SK-N-SH (cell line): ENCODE data around the gene MTMR8.

Experiments used
- CTCF ChIP-seq: fragments of 200-600 bp; sonication (generic); IDR thresholded peaks from 2 replicates; pipeline ENCODE4 v1.6.1; 2017; ENCODE audit warnings: antibody characterized with exemption, mild to moderate bottlenecking, moderate library complexity
- EP300 ChIP-seq, 2 experiments: IDR thresholded peaks; 2 replicates each; pipeline versions ENCODE4 v1.4.0 to v1.6.1; 2012; ENCODE audit warnings: borderline replicate concordance in 1 of 2, low read depth in 1 of 2, low read length in 1 of 2
- FOXM1 ChIP-seq: IDR thresholded peaks from 2 replicates; pipeline ENCODE4 v1.4.0; 2012; ENCODE audit warnings: low read depth, mild to moderate bottlenecking
- MAX ChIP-seq: IDR thresholded peaks from 2 replicates; pipeline ENCODE4 v1.4.0; 2012; ENCODE audit warnings: low read depth
- MEF2A ChIP-seq: IDR thresholded peaks from 2 replicates; pipeline ENCODE4 v1.4.0; 2012; ENCODE audit warnings: low read depth, borderline replicate concordance
- NFIC ChIP-seq: IDR thresholded peaks from 2 replicates; pipeline ENCODE4 v1.4.0; 2012; ENCODE audit warnings: borderline replicate concordance
- POLR2AphosphoS5 ChIP-seq: IDR thresholded peaks from 2 replicates; pipeline ENCODE4 v1.6.1; 2012; ENCODE audit warnings: low read depth, low read length
- RAD21 ChIP-seq: IDR thresholded peaks from 2 replicates; pipeline ENCODE4 v1.6.1; 2012; ENCODE audit warnings: mild to moderate bottlenecking, low read length
- RFX5 ChIP-seq: IDR thresholded peaks from 2 replicates; pipeline ENCODE4 v1.6.1; 2012; ENCODE audit warnings: mild to moderate bottlenecking, improper control_type of control experiment, low read length
- YY1 ChIP-seq: IDR thresholded peaks from 2 replicates; pipeline ENCODE4 v1.4.0; 2012; ENCODE audit warnings: low read depth, mild to moderate bottlenecking

GRCh38 chrX:64350047-64350446, 45.2 kb downstream of the MTMR8 start:
- TF ChIP-seq MAX = no peak
- no peak for TF ChIP-seq EP300 (IDR thresholded peaks at IDR 0.05; ENCODE audit: borderline replicate concordance in 1 of 2, low read depth in 1 of 2, low read length in 1 of 2)
- no peak for TF ChIP-seq POLR2AphosphoS5
- no peak for TF ChIP-seq CTCF
- TF ChIP-seq FOXM1 = no peak
- no peak for TF ChIP-seq YY1
- TF ChIP-seq RAD21 = no peak
- TF ChIP-seq RFX5 = no peak
- no peak for TF ChIP-seq NFIC
- no peak for TF ChIP-seq MEF2A
